Measurements from ENCODE around the gene ZGPAT.

DNA sequence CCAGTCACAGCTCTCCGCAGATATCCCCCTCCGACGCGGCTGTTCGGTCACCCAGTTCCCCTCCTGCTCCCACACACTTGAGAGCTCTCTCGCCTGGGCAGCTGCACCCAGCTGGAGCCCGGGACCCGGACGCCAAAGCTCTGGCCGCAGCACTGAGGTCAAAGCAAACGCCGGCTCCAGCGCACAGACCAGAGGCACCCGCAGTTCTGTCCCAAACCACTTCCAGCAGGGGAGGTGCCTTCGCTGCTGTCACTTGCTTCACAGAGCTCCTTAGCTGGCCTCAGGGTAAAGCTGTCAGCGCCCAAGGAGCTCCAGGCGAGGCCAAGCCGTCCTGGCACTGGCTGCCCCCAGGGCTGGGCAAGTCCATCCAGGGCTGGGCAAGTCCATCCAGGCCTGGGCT lies 59.6 kb downstream of the ZGPAT start:
- TF ChIP-seq, protein P1, sequence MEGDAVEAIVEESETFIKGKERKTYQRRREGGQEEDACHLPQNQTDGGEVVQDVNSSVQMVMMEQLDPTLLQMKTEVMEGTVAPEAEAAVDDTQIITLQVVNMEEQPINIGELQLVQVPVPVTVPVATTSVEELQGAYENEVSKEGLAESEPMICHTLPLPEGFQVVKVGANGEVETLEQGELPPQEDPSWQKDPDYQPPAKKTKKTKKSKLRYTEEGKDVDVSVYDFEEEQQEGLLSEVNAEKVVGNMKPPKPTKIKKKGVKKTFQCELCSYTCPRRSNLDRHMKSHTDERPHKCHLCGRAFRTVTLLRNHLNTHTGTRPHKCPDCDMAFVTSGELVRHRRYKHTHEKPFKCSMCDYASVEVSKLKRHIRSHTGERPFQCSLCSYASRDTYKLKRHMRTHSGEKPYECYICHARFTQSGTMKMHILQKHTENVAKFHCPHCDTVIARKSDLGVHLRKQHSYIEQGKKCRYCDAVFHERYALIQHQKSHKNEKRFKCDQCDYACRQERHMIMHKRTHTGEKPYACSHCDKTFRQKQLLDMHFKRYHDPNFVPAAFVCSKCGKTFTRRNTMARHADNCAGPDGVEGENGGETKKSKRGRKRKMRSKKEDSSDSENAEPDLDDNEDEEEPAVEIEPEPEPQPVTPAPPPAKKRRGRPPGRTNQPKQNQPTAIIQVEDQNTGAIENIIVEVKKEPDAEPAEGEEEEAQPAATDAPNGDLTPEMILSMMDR (IDR thresholded peaks at IDR 0.05; ENCODE audit: extremely low read depth in 1 of 2, insufficient read depth in 1 of 2, low read depth in 1 of 2, low read length in 2 of 2): no peak
- no peak for TF ChIP-seq POLR2A (IDR thresholded peaks at IDR 0.05; ENCODE audit: low read depth, low read length)
- TF ChIP-seq, protein P2, sequence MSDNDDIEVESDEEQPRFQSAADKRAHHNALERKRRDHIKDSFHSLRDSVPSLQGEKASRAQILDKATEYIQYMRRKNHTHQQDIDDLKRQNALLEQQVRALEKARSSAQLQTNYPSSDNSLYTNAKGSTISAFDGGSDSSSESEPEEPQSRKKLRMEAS (IDR thresholded peaks at IDR 0.05; ENCODE audit: insufficient read depth, insufficient read length): no peak
- no peak for TF ChIP-seq POLR2AphosphoS5 (IDR thresholded peaks at IDR 0.05; ENCODE audit: insufficient read depth, low read depth, low read length)
- no peak for TF ChIP-seq FOS (IDR thresholded peaks at IDR 0.05; ENCODE audit: borderline replicate concordance, insufficient read depth, low read length)
- no peak for TF ChIP-seq MYC (IDR thresholded peaks at IDR 0.05; ENCODE audit: low read depth, low read length)
